Nephron (organoid): ENCODE data around the gene ADCY2.

Experiments
- H3K27ac Mint-ChIP-seq, 3 experiments: 2 replicates each; pipeline ENCODE4 v1.8.0; 2020; ENCODE audit warnings: mixed read lengths in 3 of 3, mild to moderate bottlenecking in 2 of 3, moderate library complexity in 1 of 3
- H3K27me3 Mint-ChIP-seq: 2 replicates; pipeline ENCODE4 v1.8.0; 2021; ENCODE audit warnings: low read depth, mild to moderate bottlenecking, moderate library complexity, mixed read lengths
- H3K36me3 Mint-ChIP-seq: 2 replicates; pipeline ENCODE4 v1.8.0; 2020; ENCODE audit warnings: low read depth, mixed read lengths
- H3K4me1 Mint-ChIP-seq: 2 replicates; pipeline ENCODE4 v1.8.0; 2020; ENCODE audit warnings: mixed read lengths
- H3K4me3 Mint-ChIP-seq, 3 experiments: 2 replicates each; pipeline ENCODE4 v1.8.0; 2020; ENCODE audit warnings: mild to moderate bottlenecking in 3 of 3, mixed read lengths in 3 of 3, moderate library complexity in 2 of 3
- H3K9me3 Mint-ChIP-seq: 2 replicates; pipeline ENCODE4 v1.8.0; 2020; ENCODE audit warnings: mixed read lengths
- TF ChIP-seq, protein P1 (sequence below), 3 experiments: fragments of 200-600 bp; sonication (generic); IDR thresholded peaks; one replicate each; pipeline ENCODE4 v1.5.0; 2021; ENCODE audit warnings: antibody characterized with exemption in 3 of 3; ENCODE audit not compliant: unreplicated experiment in 3 of 3

The ADCY2 gene

GRCh38 chr5:7846327-7846726 lies 450.4 kb downstream of the ADCY2 start:
- Mint-ChIP-seq H3K27ac (no peak overlapping the region), H3K36me3 (no peaks in the 10 kb centered on the region), H3K27me3 (peaks cover 41% of the 10 kb centered on the region), H3K9me3 (no peaks in the 10 kb centered on the region), H3K4me3 (no peak overlapping the region), H3K4me1 (peaks cover 9% of the 10 kb centered on the region)
- TF ChIP-seq, protein P1, sequence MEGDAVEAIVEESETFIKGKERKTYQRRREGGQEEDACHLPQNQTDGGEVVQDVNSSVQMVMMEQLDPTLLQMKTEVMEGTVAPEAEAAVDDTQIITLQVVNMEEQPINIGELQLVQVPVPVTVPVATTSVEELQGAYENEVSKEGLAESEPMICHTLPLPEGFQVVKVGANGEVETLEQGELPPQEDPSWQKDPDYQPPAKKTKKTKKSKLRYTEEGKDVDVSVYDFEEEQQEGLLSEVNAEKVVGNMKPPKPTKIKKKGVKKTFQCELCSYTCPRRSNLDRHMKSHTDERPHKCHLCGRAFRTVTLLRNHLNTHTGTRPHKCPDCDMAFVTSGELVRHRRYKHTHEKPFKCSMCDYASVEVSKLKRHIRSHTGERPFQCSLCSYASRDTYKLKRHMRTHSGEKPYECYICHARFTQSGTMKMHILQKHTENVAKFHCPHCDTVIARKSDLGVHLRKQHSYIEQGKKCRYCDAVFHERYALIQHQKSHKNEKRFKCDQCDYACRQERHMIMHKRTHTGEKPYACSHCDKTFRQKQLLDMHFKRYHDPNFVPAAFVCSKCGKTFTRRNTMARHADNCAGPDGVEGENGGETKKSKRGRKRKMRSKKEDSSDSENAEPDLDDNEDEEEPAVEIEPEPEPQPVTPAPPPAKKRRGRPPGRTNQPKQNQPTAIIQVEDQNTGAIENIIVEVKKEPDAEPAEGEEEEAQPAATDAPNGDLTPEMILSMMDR (IDR thresholded peaks at IDR 0.05; ENCODE audit: unreplicated experiment in 3 of 3) = no peak

DNA sequence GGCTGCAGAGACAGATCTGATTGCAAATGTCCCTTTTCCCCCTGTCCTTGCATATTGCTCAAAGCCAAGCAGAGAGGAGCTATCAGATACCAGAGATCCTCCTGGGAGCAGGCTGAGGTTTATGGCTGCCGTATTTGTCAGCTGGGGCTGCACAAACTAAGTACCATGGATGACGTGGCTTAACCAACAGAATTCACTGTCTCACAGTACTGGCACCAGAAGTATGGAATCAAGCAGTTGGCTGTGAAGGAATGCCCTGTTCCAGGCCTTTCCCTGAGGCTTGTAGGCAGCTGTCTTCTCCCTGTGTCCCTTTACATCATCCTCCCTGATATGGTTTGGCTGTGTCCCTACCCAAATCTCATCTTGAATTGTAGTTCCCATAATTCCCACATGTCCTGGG lies 452.4 kb downstream of the ADCY2 start:
- Mint-ChIP-seq H3K4me3 (no peak overlapping the region), H3K27me3 (peaks cover 47% of the 10 kb centered on the region), H3K4me1 (peaks cover 15% of the 10 kb centered on the region)

DNA sequence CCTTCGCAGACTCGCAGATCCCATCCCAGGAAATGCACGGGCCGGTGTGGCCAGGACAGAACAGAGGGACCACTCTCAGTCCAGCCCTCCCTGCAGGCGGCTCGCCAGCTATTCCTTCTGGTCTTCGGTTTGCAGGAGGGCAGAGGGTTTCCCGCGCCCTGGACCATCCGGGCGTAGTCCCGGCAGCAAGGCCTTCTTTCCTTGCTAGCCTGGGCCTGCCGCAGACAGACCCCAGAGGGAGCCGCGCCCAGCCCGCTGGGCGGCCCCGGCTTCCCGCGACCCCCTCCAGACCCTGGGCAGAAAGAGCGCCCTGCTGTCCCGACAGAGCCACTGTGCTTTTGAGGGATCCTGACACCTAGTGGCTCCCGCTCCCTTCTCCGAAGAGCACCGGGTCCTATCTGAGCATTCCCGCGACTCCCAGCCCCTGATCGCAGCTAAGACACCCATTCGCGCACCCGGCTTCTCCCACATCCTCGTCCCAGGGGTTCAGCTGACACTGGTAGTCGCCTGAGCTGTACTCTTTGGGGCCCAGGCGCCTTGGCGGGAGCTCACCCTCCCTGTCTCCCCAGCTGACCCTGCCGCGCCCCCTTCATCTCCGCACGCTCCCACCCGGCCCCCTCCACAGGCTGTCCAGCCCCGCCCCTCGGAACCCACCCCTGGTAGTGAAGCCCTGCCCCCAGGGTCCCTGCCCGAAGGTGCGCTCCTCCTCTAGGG lies 453.9 kb downstream of the ADCY2 start:
- Mint-ChIP-seq H3K4me3 (peak overlapping the region; percentile 85 to 91 (median 90)), H3K4me1 (peaks cover 15% of the 10 kb centered on the region), H3K36me3 (peaks cover 11% of the 10 kb centered on the region), H3K27ac (peak overlapping the region in 2 of 3 experiments; percentile 28 to 66), H3K9me3 (no peaks in the 10 kb centered on the region), H3K27me3 (peaks cover 37% of the 10 kb centered on the region)
- TF ChIP-seq, protein P1 (IDR thresholded peaks at IDR 0.05; ENCODE audit: unreplicated experiment in 3 of 3) = peak in 1 of 3 experiments; percentile 39

More for the DNA sequence above, 452.4 kb downstream of the ADCY2 start:
- Mint-ChIP-seq H3K36me3 (no peaks in the 10 kb centered on the region), H3K9me3 (no peaks in the 10 kb centered on the region), H3K27ac (no peak overlapping the region)
- TF ChIP-seq, protein P1 (IDR thresholded peaks at IDR 0.05; ENCODE audit: unreplicated experiment in 3 of 3) = no peak

GRCh38 chr5:7850395-7851239 lies 454.7 kb downstream of the ADCY2 start, which contains the start of gene CFAP90:
CFAP90 (minus strand) TSS chr5:7851133; CDS start chr5:7851021, 112 bp downstream.
- Mint-ChIP-seq H3K9me3 (no peaks in the 10 kb centered on the region), H3K4me3 (peak within 1 kb of the TSS; percentile 85 to 91 (median 90)), H3K36me3 (peaks cover 11% of the 10 kb centered on the region), H3K4me1 (peaks cover 7% of the 10 kb centered on the region), H3K27ac (peak within 1 kb of the TSS; percentile 46 to 78 (median 66)), H3K27me3 (peaks cover 29% of the 10 kb centered on the region)
- TF ChIP-seq, protein P1 (IDR thresholded peaks at IDR 0.05; ENCODE audit: unreplicated experiment in 3 of 3) = peak; percentile 55 to 61 (median 56)

DNA sequence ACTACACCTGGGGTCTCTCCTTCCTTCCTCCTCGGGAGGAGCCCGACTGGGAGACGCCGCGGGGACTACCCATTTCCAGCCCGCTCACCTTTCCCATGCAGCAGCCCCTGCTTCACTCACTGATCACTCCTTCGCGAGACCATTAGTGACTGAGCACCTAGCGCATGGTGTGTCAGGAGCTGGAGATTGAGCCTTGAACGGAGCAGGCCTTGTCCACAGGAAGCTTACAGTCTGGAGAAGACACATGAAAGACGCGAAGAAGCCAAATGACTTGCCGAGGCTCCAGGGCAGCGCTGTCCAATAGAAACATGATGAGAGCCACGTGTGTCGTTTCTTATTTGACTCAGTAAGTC lies 455.3 kb downstream of the ADCY2 start:
- Mint-ChIP-seq H3K4me1 (peaks cover 6% of the 10 kb centered on the region), H3K36me3 (peaks cover 11% of the 10 kb centered on the region), H3K4me3 (peak overlapping the region; percentile 85 to 89 (median 88)), H3K9me3 (no peaks in the 10 kb centered on the region), H3K27ac (peak overlapping the region; percentile 39 to 78 (median 46)), H3K27me3 (peaks cover 27% of the 10 kb centered on the region)
- TF ChIP-seq, protein P1 (IDR thresholded peaks at IDR 0.05; ENCODE audit: unreplicated experiment in 3 of 3) = no peak
